ENCODE measurements around the gene ZCCHC3. TPM values are rescaled to one million over a fixed set of nuclear protein-coding genes. Genes with fewer than 3 reads are reported as not detected.

ZCCHC3 gene
- total RNA-seq, 2 donors from 2014 or later: 16.3 to 27.0 TPM

DNA sequence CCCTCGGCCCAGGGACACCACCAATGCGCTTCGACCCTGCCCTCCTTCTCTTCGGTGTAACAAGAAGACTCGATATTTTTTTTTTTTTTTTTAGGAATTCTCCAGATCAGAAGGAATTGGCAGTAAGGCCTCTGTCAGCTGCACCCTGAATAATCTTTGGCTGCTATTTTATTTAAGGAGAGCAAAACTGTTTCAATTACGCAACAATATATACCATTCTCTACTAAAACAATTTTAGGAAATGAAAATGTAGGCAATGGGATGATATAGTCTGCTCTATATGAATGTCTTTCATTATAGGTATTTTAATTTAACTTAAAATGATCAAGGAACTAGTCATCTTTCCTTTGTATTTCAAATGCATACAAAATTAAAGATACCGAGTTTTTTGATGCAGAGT, 13.3 kb downstream of the ZCCHC3 start:
- Histone ChIP-seq H3K9me3 (no peaks in the 10 kb centered on the region), H3K36me3 (no peaks in the 10 kb centered on the region), H3K27ac (peak overlapping the region; percentile 68 to 76), H3K4me3 (peak overlapping the region; percentile 19 to 29), H3K4me1 (replicated peaks) (no peaks in the 10 kb centered on the region), H3K27me3 (replicated peaks; ENCODE audit: insufficient read depth) (no peaks in the 10 kb centered on the region)
- 5% methylated on average over 7 of the region's 7 CpGs for WGBS
- intact Hi-C loops (cut with DNase I): no loop called here
- DNase-seq (ENCODE audit: low spot score): no peak
- TF ChIP-seq CTCF (IDR thresholded peaks at IDR 0.05): no peak
- no peak for TF ChIP-seq POLR2AphosphoS5 (IDR thresholded peaks at IDR 0.05)
- TF ChIP-seq POLR2A (IDR thresholded peaks at IDR 0.05): no peak

DNA sequence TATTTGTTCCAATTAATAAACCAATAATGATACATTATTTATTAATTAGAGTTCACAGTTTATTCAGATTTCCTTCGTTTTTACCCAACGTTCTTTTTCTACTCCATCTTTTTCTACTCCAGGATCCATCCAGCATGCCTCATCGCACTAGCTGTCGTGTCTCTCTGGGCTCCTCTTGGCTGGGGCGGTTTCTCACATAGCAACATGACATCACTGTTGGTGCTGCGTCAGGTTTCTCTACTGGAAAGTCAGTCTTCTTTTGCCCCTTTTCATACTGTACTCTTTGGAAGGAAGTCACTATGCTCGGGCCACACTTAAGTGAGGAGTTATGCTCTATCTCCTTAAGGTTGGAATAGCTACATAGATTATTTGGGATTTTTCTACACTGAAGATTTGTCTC, 14.2 kb downstream of the ZCCHC3 start:
- Histone ChIP-seq H3K4me3 (no peak overlapping the region), H3K9me3 (no peaks in the 10 kb centered on the region), H3K27me3 (replicated peaks; ENCODE audit: insufficient read depth) (no peaks in the 10 kb centered on the region), H3K27ac (no peak overlapping the region), H3K36me3 (no peaks in the 10 kb centered on the region), H3K4me1 (replicated peaks) (no peaks in the 10 kb centered on the region)
- intact Hi-C loops (cut with DNase I): no loop called here
- TF ChIP-seq POLR2AphosphoS5 (IDR thresholded peaks at IDR 0.05) (no peak), POLR2A (IDR thresholded peaks at IDR 0.05) (no peak), CTCF (IDR thresholded peaks at IDR 0.05) (no peak)
- no peak for DNase-seq (ENCODE audit: low spot score)
- 90% methylated on average over 7 of the region's 7 CpGs for WGBS

DNA sequence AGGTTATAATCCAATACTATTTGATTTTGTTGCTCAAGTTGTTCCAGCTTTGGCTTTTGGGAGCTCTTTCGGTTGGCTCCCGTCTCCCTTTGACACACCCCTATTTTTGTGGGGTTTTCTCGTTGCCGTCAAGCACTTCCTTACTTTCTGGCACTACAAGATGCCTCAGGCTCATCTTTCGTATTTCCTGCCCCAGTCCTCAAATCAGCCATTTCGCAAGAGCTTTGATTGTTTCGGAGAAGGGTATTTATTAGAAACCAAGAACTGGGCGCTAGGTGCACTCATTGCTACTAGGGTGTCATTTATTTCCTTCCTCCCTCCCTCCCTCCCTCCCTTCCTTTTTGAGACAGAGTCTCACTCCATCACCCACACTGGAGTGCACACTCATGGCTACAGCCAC, 14.7 kb downstream of the ZCCHC3 start:
- DNase-seq (ENCODE audit: low spot score): no peak
- intact Hi-C loops (cut with DNase I): no loop called here
- no peaks in the 10 kb centered on the region for H3K4me1 ChIP-seq (replicated peaks)
- no peaks in the 10 kb centered on the region for H3K36me3 ChIP-seq
- H3K9me3 ChIP-seq: no peaks in the 10 kb centered on the region
- WGBS: 82% methylated on average over 8 of the region's 8 CpGs
- no peak overlapping the region for H3K4me3 ChIP-seq
- TF ChIP-seq POLR2AphosphoS5 (IDR thresholded peaks at IDR 0.05) (no peak), CTCF (IDR thresholded peaks at IDR 0.05) (no peak), POLR2A (IDR thresholded peaks at IDR 0.05) (no peak)
- no peaks in the 10 kb centered on the region for H3K27me3 ChIP-seq (replicated peaks; ENCODE audit: insufficient read depth)
- no peak overlapping the region for H3K27ac ChIP-seq

GRCh38 chr20:312866-313265, 15.5 kb downstream of the ZCCHC3 start:
- Histone ChIP-seq H3K4me3 (no peak overlapping the region), H3K27ac (no peak overlapping the region), H3K9me3 (no peaks in the 10 kb centered on the region), H3K27me3 (replicated peaks; ENCODE audit: insufficient read depth) (no peaks in the 10 kb centered on the region), H3K36me3 (no peaks in the 10 kb centered on the region), H3K4me1 (replicated peaks) (no peaks in the 10 kb centered on the region)
- 79% methylated on average over 1 of the region's 1 CpG for WGBS
- intact Hi-C loops (cut with DNase I): no loop called here
- DNase-seq (ENCODE audit: low spot score): no peak
- TF ChIP-seq CTCF (IDR thresholded peaks at IDR 0.05) (no peak), POLR2AphosphoS5 (IDR thresholded peaks at IDR 0.05) (no peak), POLR2A (IDR thresholded peaks at IDR 0.05) (no peak)

GRCh38 chr20:313402-313801, 16.0 kb downstream of the ZCCHC3 start:
- intact Hi-C loops (cut with DNase I): no loop called here
- WGBS: 93% methylated on average over 5 of the region's 5 CpGs

More at GRCh38 chr20:313402-313801, 16.0 kb downstream of the ZCCHC3 start:
- no peak for DNase-seq (ENCODE audit: low spot score)
- Histone ChIP-seq H3K9me3 (no peaks in the 10 kb centered on the region), H3K4me3 (no peak overlapping the region), H3K27me3 (replicated peaks; ENCODE audit: insufficient read depth) (no peaks in the 10 kb centered on the region), H3K4me1 (replicated peaks) (no peaks in the 10 kb centered on the region), H3K27ac (no peak overlapping the region), H3K36me3 (no peaks in the 10 kb centered on the region)
- TF ChIP-seq CTCF (IDR thresholded peaks at IDR 0.05) (no peak), POLR2A (IDR thresholded peaks at IDR 0.05) (no peak), POLR2AphosphoS5 (IDR thresholded peaks at IDR 0.05) (no peak)
